ENCODE results near the gene NME1. TPM values are rescaled to one million over a fixed set of nuclear protein-coding genes. Genes with fewer than 3 reads are reported as not detected.

Gene NME1
- total and polyA plus RNA-seq, 3 donors from 2014 or later = 37.3 to 53.7 (median 52.3) TPM

DNA sequence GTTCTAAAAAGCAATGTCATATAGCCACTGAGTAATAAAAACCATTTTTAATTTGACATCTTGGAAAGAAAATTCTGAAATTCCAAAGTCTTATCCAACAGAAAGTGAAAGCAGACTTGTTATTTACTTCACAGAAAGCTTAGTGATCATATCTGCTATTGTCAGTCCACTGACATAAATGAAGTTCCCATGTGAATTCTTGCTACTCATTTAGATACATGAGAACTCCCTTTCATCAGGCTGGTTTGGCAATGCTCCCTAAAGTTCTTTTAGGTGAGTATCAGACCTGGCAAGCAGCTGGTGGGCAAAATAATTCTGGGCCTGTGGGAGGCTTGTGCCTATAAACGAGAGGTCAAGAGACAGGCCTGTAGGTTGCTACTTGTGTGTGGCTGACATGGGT lies 36.3 kb downstream of the NME1 start:
- Histone ChIP-seq H3K27me3 (no peaks in the 10 kb centered on the region), H3K4me3 (no peak overlapping the region), H3K36me3 (ENCODE audit: low read depth, missing control alignments) (no peaks in the 10 kb centered on the region), H3K27ac (no peak overlapping the region), H3K9me3 (no peaks in the 10 kb centered on the region), H3K4me1 (no peaks in the 10 kb centered on the region)
- intact Hi-C loops (cut with DNase I; ENCODE audit: low total_unique reads) = no loop called here
- no peak for DNase-seq
- TF ChIP-seq, protein P1, sequence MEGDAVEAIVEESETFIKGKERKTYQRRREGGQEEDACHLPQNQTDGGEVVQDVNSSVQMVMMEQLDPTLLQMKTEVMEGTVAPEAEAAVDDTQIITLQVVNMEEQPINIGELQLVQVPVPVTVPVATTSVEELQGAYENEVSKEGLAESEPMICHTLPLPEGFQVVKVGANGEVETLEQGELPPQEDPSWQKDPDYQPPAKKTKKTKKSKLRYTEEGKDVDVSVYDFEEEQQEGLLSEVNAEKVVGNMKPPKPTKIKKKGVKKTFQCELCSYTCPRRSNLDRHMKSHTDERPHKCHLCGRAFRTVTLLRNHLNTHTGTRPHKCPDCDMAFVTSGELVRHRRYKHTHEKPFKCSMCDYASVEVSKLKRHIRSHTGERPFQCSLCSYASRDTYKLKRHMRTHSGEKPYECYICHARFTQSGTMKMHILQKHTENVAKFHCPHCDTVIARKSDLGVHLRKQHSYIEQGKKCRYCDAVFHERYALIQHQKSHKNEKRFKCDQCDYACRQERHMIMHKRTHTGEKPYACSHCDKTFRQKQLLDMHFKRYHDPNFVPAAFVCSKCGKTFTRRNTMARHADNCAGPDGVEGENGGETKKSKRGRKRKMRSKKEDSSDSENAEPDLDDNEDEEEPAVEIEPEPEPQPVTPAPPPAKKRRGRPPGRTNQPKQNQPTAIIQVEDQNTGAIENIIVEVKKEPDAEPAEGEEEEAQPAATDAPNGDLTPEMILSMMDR (IDR thresholded peaks at IDR 0.05) = no peak
- TF ChIP-seq POLR2A (IDR thresholded peaks at IDR 0.05) = no peak
- 50 to 71% methylated on average over 1 of the region's 1 CpG for WGBS, 2 donors

DNA sequence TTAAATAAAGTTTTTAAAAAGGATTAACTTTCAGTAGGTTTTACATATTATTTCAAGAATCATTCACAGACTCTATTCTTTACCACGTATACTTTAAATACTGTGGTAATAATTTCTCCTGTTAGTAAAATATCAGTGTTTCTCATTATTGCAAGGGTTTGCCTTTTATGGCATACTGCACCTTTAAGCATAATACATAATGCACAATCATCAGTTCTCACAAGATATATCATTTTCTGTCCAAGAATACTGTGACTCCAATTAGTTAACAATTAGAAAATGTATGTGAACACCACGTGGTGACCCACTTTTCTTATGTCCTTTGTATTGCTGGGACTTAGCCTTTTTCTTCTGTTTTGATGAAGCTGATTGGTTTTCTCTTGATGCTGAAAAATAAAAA lies 38.5 kb downstream of the NME1 start:
- no peak for DNase-seq
- Histone ChIP-seq H3K4me3 (no peak overlapping the region), H3K9me3 (no peaks in the 10 kb centered on the region), H3K4me1 (no peaks in the 10 kb centered on the region), H3K27ac (no peak overlapping the region), H3K27me3 (no peaks in the 10 kb centered on the region), H3K36me3 (ENCODE audit: low read depth, missing control alignments) (no peaks in the 10 kb centered on the region)
- WGBS, 2 donors = 82 to 84% methylated on average over 2 of the region's 2 CpGs
- TF ChIP-seq, protein P1 (IDR thresholded peaks at IDR 0.05) = no peak
- intact Hi-C loops (cut with DNase I; ENCODE audit: low total_unique reads) = no loop called here

DNA sequence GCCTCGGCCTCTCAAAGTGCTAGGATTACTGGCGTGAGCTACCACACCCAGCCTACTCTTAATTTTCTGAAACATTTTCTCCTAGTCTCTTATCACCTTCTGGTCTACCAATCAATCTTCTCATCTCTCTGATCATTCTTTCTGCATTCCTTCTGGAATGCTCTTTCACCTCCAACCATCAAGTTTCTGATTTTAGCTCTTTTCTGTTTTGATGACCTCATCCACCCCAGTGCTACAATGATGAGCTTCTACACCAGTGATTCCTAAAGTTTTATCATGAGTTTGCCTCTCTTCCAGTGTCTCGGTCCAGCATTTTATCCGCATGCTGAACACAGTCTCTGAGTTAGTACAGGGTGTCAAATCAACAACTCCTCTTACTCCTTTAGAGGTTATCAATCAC lies 44.4 kb downstream of the NME1 start:
- Histone ChIP-seq H3K9me3 (no peaks in the 10 kb centered on the region), H3K36me3 (ENCODE audit: low read depth, missing control alignments) (no peaks in the 10 kb centered on the region), H3K4me1 (no peaks in the 10 kb centered on the region), H3K27me3 (no peaks in the 10 kb centered on the region), H3K27ac (no peak overlapping the region), H3K4me3 (no peak overlapping the region)
- DNase-seq = no peak
- 88 to 96% methylated on average over 4 of the region's 4 CpGs for WGBS, 2 donors
- TF ChIP-seq POLR2A (IDR thresholded peaks at IDR 0.05) = no peak
- TF ChIP-seq, protein P1 (IDR thresholded peaks at IDR 0.05) = no peak
- intact Hi-C loops (cut with DNase I; ENCODE audit: low total_unique reads) = no loop called here

DNA sequence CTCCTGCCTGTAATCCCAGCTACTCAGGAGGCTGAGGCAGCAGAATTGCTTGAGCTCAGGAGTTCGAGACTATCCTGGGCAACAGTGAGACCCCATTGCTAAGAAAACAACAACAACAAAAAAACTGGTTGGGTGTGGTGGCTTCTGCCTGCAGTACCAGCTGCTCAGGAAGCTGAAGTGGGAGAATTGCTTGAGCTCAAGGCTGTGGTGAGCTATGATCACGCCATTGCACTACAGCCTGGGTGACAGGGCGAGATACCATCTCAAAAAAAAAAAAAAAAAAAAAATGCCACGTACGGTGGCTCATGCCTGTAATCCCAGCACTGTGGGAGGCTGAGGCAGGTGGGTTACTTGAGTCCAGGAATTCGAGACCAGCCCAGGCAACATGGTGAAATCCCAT lies 46.9 kb downstream of the NME1 start:
- H3K4me3 ChIP-seq = no peak overlapping the region
- H3K27me3 ChIP-seq = no peaks in the 10 kb centered on the region
- H3K27ac ChIP-seq = no peak overlapping the region
- intact Hi-C loops (cut with DNase I; ENCODE audit: low total_unique reads) = no loop called here
- WGBS, 2 donors = 91 to 94% methylated on average over 6 of the region's 6 CpGs
- no peaks in the 10 kb centered on the region for H3K4me1 ChIP-seq
- no peak for DNase-seq
- no peak for TF ChIP-seq POLR2A (IDR thresholded peaks at IDR 0.05)
- TF ChIP-seq, protein P1 (IDR thresholded peaks at IDR 0.05) = no peak
- no peaks in the 10 kb centered on the region for H3K36me3 ChIP-seq (ENCODE audit: low read depth, missing control alignments)
- H3K9me3 ChIP-seq = no peaks in the 10 kb centered on the region

DNA sequence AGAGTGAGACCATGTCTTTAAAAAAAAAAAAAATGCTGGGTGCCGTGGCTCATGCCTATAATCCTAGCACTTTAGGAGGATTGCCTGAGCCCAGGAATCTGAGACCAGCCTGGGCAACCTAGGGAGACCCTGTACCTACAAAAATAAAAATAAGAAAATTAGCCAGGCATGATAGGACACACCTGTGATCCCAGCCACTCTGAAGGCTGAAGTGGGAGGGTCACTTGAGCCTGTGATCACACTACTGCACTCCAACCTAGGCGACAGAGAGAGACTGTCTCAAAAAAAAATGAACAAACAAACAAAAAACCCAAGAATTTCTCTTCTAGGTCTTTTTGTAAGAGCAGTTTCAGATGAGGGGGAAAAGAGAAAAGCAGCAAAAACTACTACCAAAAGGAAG lies 47.5 kb downstream of the NME1 start:
- intact Hi-C loops (cut with DNase I; ENCODE audit: low total_unique reads) = no loop called here
- H3K36me3 ChIP-seq (ENCODE audit: low read depth, missing control alignments) = no peaks in the 10 kb centered on the region
- no peak overlapping the region for H3K27ac ChIP-seq
- no peaks in the 10 kb centered on the region for H3K9me3 ChIP-seq
- WGBS, 2 donors = 90 to 91% methylated on average over 2 of the region's 2 CpGs
- no peak overlapping the region for H3K4me3 ChIP-seq
- DNase-seq = no peak
- H3K27me3 ChIP-seq = no peaks in the 10 kb centered on the region
- no peaks in the 10 kb centered on the region for H3K4me1 ChIP-seq
- TF ChIP-seq, protein P1 (IDR thresholded peaks at IDR 0.05) = no peak
- no peak for TF ChIP-seq POLR2A (IDR thresholded peaks at IDR 0.05)
